Activated effector memory CD4-positive, alpha-beta T cell treated with Interleukin-2 at 50 U/mL for 16 hours (primary cell): Measurements from ENCODE around the gene TNK1.
A peak's percentile ranks its signal among the peaks of the same experiment; 100 is the strongest.
"Not testable (repeated sequence)": the region's sequence is repeated elsewhere in the genome, so short reads cannot be mapped to it uniquely, and the experiment has no call there.

Source experiments
- DNase-seq: peaks from one replicate; pipeline ENCODE4 v3.0.0-alpha.2; 2020

Gene TNK1

DNA sequence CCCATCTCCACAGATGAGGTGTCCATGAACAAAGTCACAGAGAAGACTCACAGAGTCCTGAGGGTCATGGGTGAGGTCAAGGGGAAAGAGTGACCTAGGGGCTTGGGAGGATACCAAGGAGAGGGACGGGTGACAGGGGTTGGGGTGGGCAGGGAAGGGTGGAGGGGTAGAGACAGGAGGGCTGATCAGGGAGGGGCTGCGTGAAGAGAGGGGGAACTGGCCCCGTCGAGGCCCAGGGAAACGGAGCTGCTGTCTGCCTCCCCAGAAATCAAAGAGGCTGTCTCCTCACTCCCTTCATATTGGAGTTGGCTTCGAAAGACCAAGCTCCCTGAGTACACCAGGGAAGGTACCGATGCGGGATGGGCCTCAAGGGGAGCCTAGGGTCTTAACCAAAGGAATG is 25.3 kb upstream of the TNK1 start:
- no peak for DNase-seq

DNA sequence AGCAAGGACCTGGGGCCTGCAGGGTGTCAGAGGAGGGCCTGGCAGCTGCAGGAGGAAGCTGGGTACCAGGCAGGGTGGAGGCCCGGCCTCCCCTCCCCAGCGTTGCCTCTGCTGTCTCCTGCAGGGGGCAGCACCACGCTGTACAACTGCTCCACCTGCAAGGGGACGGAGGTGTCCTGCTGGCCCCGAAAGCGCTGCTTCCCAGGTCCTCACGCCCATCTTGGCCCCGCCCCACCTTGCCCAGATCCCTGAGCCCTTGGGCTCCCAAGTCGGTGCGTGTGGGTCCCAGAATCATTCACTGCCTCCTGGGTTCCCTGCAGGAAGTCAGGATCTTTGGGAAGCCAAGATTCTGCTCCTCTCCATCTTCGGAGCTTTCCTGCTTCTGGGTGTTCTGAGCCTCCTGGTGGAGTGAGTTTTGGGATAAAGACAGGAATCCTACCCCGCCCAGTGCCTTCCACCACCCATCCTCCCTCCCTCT is 24.8 kb upstream of the TNK1 start:
- DNase-seq, result peak; percentile 77

DNA sequence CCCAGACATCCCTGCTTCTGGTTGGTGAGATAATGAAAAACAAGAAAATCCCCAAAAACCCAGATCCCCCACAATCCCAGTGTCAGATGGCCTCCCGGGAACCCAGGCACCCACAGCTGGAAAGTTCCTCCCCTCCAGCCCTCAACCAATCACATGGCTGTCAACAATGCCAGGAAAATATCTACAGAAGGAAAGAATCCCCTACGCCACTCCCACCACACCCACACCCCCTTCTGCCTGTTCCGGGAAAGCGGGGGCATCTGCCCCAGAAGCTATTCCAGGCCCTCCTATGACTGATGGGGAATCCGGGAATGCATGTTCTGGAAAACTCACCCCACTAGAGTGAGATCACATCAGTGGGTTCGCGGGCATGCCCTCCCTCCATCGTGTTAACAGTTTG is 24.1 kb upstream of the TNK1 start:
- no peak for DNase-seq

- no peak for DNase-seq
Measured at GRCh38 chr17:7357381-7357780, 23.5 kb upstream of the TNK1 start.

DNA sequence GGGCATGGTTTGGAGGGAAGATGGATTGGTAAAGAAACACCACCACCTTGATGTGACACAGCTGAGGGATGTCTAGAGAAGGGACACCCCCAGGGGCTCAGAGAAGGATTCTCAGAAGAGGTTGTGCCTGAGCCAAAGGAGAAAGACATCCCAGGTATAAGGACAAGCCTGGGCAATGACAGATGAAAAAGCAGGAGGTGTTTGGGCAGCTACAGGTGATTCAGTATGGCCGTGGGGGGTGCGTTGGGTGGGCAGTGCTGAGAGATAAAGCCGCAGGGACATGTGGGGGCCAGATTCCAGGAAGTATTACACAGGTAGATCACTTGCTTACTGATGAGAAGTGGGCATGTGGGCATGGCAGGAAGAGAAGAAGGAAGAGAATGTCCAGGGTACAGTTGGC is 19.0 kb upstream of the TNK1 start:
- no peak for DNase-seq

- DNase-seq, result no peak
Measured at GRCh38 chr17:7363311-7363710, 17.6 kb upstream of the TNK1 start.

DNA sequence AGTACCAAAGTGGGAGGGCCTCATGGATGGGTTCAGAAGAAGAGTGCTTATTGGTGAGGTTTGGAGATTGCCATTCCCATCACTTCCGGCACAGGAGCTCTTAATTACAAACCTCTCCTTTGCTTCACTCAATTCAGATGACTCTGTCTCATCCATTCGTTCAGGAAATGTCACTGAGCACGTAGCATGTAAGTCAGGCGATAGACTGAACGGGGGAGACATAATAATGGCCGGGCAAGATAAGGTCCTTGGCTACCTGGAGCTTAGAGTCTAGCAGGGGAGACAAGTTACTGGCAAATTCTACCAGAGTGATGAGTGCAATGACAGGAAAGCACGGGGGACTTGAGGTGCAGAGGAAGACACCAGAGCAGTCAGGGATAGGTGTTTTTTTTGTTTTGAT is 14.9 kb upstream of the TNK1 start:
- DNase-seq, result not testable (repeated sequence)

DNA sequence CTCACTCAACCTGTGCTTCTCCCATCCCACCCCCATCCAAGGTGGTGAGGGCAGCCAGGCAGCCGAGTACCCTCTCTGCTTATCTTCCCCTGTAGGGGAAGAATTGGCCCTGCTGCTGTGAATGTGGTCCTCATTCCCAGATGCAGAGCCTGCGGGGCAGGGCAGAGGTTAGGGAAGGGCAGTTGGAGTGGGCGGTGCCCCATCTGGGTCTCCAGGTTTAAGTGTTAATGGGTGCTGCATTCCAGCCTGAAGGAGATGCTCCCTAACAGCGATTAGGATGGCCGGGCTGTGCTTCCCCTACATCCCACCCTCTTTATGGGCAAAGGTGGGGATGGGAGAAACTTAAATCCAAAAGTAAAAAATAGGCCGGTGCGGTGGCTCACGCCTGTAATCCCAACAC is 13.8 kb upstream of the TNK1 start:
- DNase-seq, result no peak

DNA sequence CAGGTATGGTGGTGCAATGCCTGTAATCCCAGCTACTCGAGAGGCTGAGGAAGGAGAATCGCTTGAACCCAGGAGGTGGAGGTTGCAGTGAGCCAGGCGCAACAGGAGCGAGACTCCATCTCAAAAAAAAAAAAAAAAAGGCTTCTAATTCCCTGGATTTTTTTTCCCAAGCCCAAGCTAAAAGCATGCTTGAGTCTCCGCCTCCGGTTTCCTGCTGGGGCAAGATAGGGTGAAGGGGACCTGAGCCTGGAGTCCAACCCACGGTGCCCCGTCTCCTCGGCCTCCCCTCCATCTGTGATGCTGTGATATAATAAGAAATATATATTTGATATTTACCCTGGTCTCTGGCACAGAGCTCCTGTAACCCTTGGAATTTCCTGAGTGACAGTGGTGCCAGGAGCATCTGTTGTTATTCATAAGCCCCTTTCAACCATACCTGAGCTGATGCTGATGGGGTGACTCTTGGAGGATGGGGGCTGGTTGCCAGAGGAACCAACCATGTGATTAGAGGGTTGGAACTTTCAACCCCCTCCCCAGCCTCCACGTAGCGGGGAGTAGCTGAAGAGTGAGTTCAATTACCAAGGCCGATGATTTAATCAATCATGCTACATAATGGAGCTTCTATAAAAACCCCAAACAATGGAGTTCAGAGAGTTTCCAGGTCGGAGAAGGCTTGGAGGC is 12.8 kb upstream of the TNK1 start:
- DNase-seq, result no peak

DNA sequence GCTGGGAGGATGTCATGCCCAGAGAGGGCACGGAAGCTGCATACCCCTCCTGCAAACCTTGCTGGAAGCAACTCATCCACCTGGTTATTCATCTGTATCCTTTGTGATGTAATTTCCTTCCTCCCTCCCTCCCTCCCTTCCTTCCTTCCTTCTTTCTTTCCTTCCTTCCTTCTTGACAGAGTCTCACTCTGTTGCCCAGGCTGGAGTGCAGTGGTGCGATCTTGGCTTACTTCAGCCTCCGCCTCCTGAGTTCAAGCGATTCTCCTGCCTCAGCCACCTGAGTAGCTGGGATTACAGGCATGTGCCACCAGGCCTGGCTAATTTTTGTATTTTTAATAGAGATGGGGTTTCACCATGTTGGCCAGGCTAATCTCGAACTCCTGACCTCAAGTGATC is 12.3 kb upstream of the TNK1 start:
- not testable (repeated sequence) for DNase-seq

DNA sequence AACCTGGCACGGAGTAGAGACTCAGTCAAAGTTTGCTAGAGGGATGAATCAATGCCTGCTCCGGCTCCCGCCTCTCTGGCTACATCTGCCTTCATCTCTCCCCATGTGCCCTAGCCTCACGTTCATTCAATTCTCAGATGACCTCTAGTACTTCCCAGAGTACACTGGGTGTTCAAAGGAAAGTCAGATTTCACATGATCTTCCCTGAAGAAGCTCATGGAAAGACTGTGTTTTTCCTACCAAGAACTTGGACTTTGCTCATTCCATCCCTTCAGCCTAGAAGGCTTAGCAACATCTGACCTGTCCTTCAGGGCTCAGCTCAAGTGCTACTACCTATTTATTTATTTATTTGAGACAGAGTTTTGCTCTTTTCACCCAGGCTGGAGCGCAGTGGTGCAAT is 11.1 kb upstream of the TNK1 start:
- DNase-seq, result no peak

DNA sequence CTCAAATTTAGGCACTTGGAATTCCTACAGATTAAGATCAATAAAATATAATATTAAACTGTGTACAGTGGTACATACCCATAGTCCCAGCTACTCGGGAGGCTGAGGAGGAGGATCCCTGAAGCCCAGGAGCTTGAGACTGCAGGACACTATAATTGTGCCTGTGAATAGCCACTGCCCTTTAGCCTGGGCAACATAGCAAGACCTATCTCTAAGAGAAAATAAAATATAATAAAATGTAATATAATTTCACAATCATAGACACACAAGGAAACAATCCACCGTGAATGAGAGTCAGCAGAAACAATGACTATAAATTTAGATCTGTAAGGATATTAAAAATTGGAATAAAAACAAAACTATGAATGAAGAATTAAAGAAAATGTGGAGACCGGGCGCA is 10.0 kb upstream of the TNK1 start:
- no peak for DNase-seq

DNA sequence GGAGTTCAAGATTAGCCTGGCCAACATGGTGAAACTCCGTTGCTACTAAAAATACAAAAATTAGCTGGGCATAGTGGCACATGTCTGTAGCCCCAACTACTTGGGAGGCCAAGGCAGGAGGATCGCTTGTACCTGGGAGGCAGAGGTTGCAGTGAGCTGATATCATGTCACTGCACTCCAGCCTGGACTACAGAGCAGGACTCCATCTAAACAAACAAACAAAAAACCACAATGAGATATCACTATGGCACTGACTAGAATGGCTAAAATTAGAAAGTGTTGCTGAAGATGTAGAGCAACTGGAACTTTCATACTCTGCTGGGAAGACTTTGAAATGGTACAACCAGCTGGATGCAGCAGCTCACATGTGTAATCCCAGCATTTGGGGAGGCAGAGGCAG is 6.5 kb upstream of the TNK1 start:
- DNase-seq, result no peak

GRCh38 chr17:7379134-7379533 is 1.8 kb upstream of the TNK1 start:
- no peak for DNase-seq

GRCh38 chr17:7380321-7380720 is 568 bp upstream of the TNK1 start:
- DNase-seq, result no peak

GRCh38 chr17:7382901-7383300 is 2.0 kb downstream of the TNK1 start:
- DNase-seq, result no peak

DNA sequence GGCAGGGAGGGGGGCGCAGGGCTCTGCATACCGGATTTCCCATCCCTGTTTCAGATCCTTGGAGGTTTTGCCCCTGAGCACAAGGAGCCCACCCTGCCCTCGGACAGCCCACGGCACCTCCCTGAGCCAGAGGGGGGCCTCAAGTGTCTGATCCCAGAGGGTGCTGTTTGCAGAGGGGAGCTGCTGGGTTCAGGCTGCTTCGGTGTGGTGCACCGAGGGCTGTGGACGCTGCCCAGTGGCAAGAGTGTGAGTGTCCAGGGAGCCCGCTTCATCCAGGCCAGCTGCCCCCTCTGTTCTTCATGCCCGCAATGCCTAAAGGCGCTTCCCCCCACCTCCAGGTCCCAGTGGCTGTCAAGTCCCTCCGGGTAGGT is 2.5 kb downstream of the TNK1 start:
- DNase-seq, result no peak

DNA sequence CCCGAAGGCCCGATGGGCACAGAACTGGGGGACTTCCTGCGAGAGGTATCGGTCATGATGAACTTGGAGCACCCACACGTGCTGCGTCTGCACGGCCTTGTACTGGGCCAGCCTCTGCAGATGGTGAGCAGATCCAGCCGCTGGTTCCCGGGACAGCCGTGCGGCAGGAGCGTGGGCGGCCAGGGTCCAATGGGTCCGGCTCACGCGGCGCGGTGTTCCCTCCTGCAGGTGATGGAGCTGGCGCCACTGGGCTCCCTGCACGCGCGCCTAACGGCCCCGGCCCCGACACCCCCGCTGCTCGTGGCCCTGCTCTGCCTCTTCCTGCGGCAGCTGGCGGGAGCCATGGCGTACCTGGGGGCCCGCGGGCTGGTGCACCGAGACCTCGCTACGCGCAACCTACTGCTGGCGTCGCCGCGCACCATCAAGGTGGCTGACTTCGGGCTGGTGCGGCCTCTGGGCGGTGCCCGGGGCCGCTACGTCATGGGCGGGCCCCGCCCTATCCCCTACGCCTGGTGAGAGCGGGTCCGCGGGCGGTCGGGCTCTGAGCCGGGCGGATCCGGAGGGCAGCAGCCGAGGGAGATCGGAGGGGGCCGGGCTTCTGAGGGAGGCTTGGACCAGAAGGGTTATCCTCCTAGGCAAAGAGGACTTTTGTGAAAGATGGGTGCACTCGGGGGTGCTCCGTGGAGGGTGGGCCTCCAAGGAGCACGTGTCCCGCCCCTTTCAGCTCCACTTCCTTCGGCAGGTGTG is 3.0 kb downstream of the TNK1 start:
- peak; percentile 77 for DNase-seq

- DNase-seq, result no peak
Measured at GRCh38 chr17:7384489-7385081, 3.7 kb downstream of the TNK1 start.

DNA sequence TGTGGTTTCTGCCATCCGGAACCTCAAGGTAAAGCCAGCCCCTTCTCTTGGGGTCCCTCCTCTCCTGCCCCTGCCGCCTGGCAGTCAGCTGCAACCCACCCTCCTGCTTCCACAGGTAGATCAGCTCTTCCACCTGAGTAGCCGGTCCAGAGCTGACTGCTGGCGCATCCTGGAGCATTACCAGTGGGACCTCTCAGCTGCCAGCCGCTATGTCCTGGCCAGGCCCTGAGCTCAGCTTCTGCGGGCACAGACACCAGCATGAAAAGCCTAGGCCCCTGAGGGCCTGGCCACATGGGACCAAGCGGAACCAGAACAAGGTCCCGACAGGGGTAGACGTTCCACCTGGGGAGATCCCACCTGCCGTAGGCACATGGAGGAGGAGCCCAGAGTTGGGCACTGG is 8.0 kb downstream of the TNK1 start:
- no peak for DNase-seq

DNA sequence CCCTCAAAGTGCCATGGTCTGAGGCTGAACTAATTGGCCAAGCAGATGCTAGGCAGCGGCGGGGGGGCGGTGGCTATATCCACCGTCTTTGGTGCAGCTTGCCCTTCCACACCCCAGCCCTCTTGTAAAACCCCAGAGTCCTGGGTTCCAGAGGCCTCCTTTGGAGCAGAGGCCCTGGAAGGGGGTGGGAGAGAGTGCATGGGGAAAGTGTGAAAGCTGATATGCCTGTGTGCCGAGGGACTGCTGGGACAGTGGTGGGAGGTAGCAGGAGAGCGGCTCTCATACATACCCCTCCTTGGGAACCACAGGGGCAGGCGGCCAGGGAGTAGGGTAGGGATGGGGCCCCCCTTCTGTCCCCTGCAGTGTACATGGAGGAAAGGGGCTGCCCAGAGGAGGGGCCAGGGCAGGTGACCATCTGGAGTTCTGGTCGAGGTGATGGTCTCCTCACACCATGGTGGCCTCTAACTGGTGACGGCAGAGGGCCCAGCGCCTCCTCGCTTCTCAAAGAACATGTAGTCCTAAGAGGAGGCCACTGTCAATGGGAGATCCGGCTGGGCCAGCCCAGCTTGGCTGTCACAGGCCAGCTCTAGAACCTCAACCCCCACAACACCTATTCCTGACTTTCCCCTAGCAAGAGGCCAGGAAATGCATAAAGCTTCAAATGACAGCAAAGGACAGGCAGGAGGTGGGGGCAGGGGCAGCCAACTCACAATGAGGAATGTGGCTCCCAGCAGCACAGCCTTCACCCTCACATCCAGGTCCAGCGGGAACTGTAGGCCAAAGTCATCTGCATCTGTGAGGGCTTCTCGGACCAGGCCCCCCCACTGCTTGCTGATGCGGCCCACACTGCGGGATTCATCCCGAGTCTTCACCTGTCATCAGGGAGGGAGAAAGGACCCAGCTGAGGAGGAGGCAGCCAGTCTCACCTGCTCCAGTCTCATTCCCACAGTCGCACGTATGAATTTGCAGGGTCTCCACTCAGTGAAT is 9.3 kb downstream of the TNK1 start:
- DNase-seq, result no peak

DNA sequence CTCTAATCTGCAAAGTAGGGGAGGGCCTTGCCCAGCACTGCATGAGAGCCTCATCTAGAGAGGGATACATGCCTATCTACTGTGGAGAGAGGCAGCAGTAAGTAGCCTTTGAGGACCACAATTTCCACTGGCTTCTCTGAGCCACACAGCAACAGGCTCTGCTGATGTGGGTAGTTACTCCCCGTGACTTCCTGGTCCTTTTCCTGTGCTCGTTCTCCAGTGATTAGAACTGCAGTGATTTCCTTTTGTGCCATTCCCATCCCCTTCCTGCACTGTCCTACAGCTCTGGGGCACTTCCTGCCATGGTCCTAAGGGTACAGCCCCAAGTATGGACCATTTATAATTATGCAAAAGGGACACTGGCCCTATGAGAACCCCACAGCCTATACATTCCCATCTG is 10.4 kb downstream of the TNK1 start:
- no peak for DNase-seq
